Measurements from ENCODE around the gene DLGAP4. TPM values are rescaled to one million over a fixed set of nuclear protein-coding genes. Genes with fewer than 3 reads are reported as not detected.

Gene DLGAP4
- total RNA-seq, 1 donor from 2014 or later, result 25.7 TPM

DNA sequence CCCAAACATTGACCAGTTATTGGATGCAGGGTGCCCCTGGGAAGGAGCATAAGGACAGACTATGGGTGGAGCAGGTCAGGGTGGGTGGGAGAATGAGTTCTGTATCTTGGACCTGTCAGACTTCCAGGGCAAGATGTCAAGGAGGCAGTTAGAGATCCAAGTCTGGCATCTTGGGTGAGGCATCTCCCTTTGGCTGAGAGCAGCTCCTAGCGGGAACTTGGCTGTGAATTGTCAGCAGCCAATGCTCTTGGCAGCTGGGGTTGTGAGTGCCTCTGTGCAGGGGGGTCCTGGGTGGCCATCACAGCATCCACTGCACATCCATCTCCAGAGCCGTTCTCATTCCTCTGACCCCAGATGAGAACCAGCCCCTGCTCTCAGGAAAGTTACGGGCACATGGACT is 118.2 kb downstream of the DLGAP4 start:
- H3K27me3 Mint-ChIP-seq (ENCODE audit: insufficient read depth), result peaks cover 8% of the 10 kb centered on the region

GRCh38 chr20:36425166-36425565 is 119.0 kb downstream of the DLGAP4 start:
- Mint-ChIP-seq H3K9me3 (no peaks in the 10 kb centered on the region), H3K4me3 (no peak overlapping the region), H3K27ac (no peak overlapping the region), H3K27me3 (ENCODE audit: insufficient read depth) (peaks cover 8% of the 10 kb centered on the region), H3K4me1 (ENCODE audit: low read depth) (no peaks in the 10 kb centered on the region), H3K36me3 (ENCODE audit: low read depth) (no peaks in the 10 kb centered on the region)
- no peak for DNase-seq (ENCODE audit: low spot score)
- intact Hi-C loops (cut with micrococcal nuclease), result no loop called here

More for the DNA sequence above, 118.2 kb downstream of the DLGAP4 start:
- intact Hi-C loops (cut with micrococcal nuclease), result no loop called here
- H3K4me3 Mint-ChIP-seq, result no peak overlapping the region
- no peaks in the 10 kb centered on the region for H3K9me3 Mint-ChIP-seq
- no peak for DNase-seq (ENCODE audit: low spot score)
- no peaks in the 10 kb centered on the region for H3K4me1 Mint-ChIP-seq (ENCODE audit: low read depth)
- no peak overlapping the region for H3K27ac Mint-ChIP-seq
- no peaks in the 10 kb centered on the region for H3K36me3 Mint-ChIP-seq (ENCODE audit: low read depth)

DNA sequence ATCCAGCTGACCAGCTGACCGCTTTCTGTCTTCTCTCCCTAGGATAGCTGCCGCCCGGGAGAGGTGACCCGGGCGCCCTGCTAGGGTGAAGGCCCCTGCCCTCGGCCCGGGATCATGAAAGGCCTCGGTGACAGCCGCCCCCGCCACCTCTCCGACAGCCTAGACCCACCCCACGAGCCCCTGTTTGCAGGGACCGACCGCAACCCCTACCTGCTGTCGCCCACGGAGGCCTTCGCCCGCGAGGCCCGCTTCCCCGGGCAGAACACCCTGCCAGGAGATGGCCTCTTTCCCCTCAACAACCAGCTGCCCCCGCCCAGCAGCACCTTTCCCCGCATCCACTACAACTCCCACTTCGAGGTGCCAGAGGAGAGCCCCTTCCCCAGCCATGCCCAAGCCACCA is 125.5 kb downstream of the DLGAP4 start:
- no peak overlapping the region for H3K4me3 Mint-ChIP-seq
- no peak for DNase-seq (ENCODE audit: low spot score)
- H3K4me1 Mint-ChIP-seq (ENCODE audit: low read depth), result no peaks in the 10 kb centered on the region
- H3K27me3 Mint-ChIP-seq (ENCODE audit: insufficient read depth), result peaks cover 3% of the 10 kb centered on the region
- H3K36me3 Mint-ChIP-seq (ENCODE audit: low read depth), result no peaks in the 10 kb centered on the region
- intact Hi-C loops (cut with micrococcal nuclease), result no loop called here
- H3K9me3 Mint-ChIP-seq, result no peaks in the 10 kb centered on the region
- no peak overlapping the region for H3K27ac Mint-ChIP-seq

DNA sequence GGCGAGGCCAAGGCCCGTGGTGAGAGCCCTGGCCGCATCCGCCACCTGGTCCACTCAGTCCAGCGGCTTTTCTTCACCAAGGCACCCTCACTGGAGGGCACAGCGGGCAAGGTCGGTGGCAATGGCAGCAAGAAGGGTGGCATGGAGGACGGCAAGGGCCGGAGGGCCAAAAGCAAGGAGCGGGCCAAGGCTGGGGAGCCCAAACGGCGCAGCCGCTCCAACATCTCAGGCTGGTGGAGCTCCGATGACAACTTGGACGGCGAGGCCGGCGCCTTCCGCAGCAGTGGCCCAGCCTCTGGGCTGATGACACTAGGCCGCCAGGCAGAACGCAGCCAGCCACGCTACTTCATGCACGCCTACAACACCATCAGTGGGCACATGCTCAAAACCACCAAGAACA is 126.0 kb downstream of the DLGAP4 start:
- H3K4me3 Mint-ChIP-seq, result no peak overlapping the region
- no peaks in the 10 kb centered on the region for H3K9me3 Mint-ChIP-seq

GRCh38 chr20:36434383-36434782 is 128.2 kb downstream of the DLGAP4 start:
- no peaks in the 10 kb centered on the region for H3K36me3 Mint-ChIP-seq (ENCODE audit: low read depth)
- no peak for DNase-seq (ENCODE audit: low spot score)
- peaks cover 4% of the 10 kb centered on the region for H3K4me1 Mint-ChIP-seq (ENCODE audit: low read depth)
- peaks cover 5% of the 10 kb centered on the region for H3K27me3 Mint-ChIP-seq (ENCODE audit: insufficient read depth)
- H3K27ac Mint-ChIP-seq, result no peak overlapping the region
- H3K9me3 Mint-ChIP-seq, result no peaks in the 10 kb centered on the region
- no peak overlapping the region for H3K4me3 Mint-ChIP-seq
- intact Hi-C loops (cut with micrococcal nuclease), result no loop called here

More for the DNA sequence above, 126.0 kb downstream of the DLGAP4 start:
- Mint-ChIP-seq H3K27me3 (ENCODE audit: insufficient read depth) (peaks cover 2% of the 10 kb centered on the region), H3K36me3 (ENCODE audit: low read depth) (no peaks in the 10 kb centered on the region), H3K4me1 (ENCODE audit: low read depth) (no peaks in the 10 kb centered on the region), H3K27ac (no peak overlapping the region)
- intact Hi-C loops (cut with micrococcal nuclease), result no loop called here
- no peak for DNase-seq (ENCODE audit: low spot score)

- peaks cover 6% of the 10 kb centered on the region for H3K27me3 Mint-ChIP-seq (ENCODE audit: insufficient read depth)
- H3K36me3 Mint-ChIP-seq (ENCODE audit: low read depth), result no peaks in the 10 kb centered on the region
- peaks cover 4% of the 10 kb centered on the region for H3K4me1 Mint-ChIP-seq (ENCODE audit: low read depth)
- H3K4me3 Mint-ChIP-seq, result no peak overlapping the region
- no peaks in the 10 kb centered on the region for H3K9me3 Mint-ChIP-seq
- no peak for DNase-seq (ENCODE audit: low spot score)
- intact Hi-C loops (cut with micrococcal nuclease), result no loop called here
- H3K27ac Mint-ChIP-seq, result no peak overlapping the region
Observed at GRCh38 chr20:36435124-36435523, 129.0 kb downstream of the DLGAP4 start.

- peak overlapping the region; percentile 30 for H3K4me3 Mint-ChIP-seq
- peak; percentile 81 for DNase-seq (ENCODE audit: low spot score)
- no peaks in the 10 kb centered on the region for H3K9me3 Mint-ChIP-seq
- no peaks in the 10 kb centered on the region for H3K36me3 Mint-ChIP-seq (ENCODE audit: low read depth)
- peaks cover 6% of the 10 kb centered on the region for H3K27me3 Mint-ChIP-seq (ENCODE audit: insufficient read depth)
- H3K27ac Mint-ChIP-seq, result no peak overlapping the region
- peaks cover 4% of the 10 kb centered on the region for H3K4me1 Mint-ChIP-seq (ENCODE audit: low read depth)
- intact Hi-C loops (cut with micrococcal nuclease), result loop anchor here (1.0 kb wide), 2 partner anchors 25 to 169 kb away; partner anchors contain the start of gene RAB5IF
Observed at GRCh38 chr20:36435592-36436541, 129.7 kb downstream of the DLGAP4 start.

- no peak overlapping the region for H3K27ac Mint-ChIP-seq
- H3K9me3 Mint-ChIP-seq, result no peaks in the 10 kb centered on the region
- peaks cover 10% of the 10 kb centered on the region for H3K27me3 Mint-ChIP-seq (ENCODE audit: insufficient read depth)
- H3K4me1 Mint-ChIP-seq (ENCODE audit: low read depth), result peaks cover 4% of the 10 kb centered on the region
- H3K4me3 Mint-ChIP-seq, result no peak overlapping the region
- DNase-seq (ENCODE audit: low spot score), result peak; percentile 54
- H3K36me3 Mint-ChIP-seq (ENCODE audit: low read depth), result no peaks in the 10 kb centered on the region
- intact Hi-C loops (cut with micrococcal nuclease), result loop anchor here (1.0 kb wide), 5 partner anchors 166 to 448 kb away; no protein-coding TSS in a partner anchor
Observed at GRCh38 chr20:36439040-36439730, 133.0 kb downstream of the DLGAP4 start.

DNA sequence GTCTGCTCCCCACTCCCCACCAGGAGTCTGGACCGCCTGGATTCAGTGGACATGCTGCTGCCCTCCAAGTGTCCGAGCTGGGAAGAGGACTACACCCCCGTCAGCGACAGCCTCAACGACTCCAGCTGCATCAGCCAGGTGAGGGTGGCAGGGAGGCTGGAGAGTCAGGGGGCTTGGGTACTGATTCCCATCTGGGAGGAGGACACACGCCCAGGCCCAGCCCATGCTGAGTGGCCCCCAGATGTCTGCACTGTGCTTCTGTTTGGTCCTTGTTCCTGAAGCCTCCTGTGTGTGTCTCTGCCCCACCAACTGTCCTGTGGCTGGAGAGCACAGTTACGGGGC is 133.6 kb downstream of the DLGAP4 start:
- peaks cover 10% of the 10 kb centered on the region for H3K27me3 Mint-ChIP-seq (ENCODE audit: insufficient read depth)
- peaks cover 4% of the 10 kb centered on the region for H3K4me1 Mint-ChIP-seq (ENCODE audit: low read depth)
- H3K9me3 Mint-ChIP-seq, result no peaks in the 10 kb centered on the region
- no peak for DNase-seq (ENCODE audit: low spot score)
- H3K4me3 Mint-ChIP-seq, result no peak overlapping the region
- H3K27ac Mint-ChIP-seq, result no peak overlapping the region
- intact Hi-C loops (cut with micrococcal nuclease), result loop anchor here (1.0 kb wide), 5 partner anchors 166 to 448 kb away; no protein-coding TSS in a partner anchor
- no peaks in the 10 kb centered on the region for H3K36me3 Mint-ChIP-seq (ENCODE audit: low read depth)

- intact Hi-C loops (cut with micrococcal nuclease), result no loop called here
- H3K27ac Mint-ChIP-seq, result no peak overlapping the region
- peaks cover 12% of the 10 kb centered on the region for H3K27me3 Mint-ChIP-seq (ENCODE audit: insufficient read depth)
- no peaks in the 10 kb centered on the region for H3K9me3 Mint-ChIP-seq
- no peak for DNase-seq (ENCODE audit: low spot score)
- H3K4me1 Mint-ChIP-seq (ENCODE audit: low read depth), result peaks cover 4% of the 10 kb centered on the region
- no peak overlapping the region for H3K4me3 Mint-ChIP-seq
- no peaks in the 10 kb centered on the region for H3K36me3 Mint-ChIP-seq (ENCODE audit: low read depth)
Observed at GRCh38 chr20:36440370-36441026, 134.4 kb downstream of the DLGAP4 start.

- DNase-seq (ENCODE audit: low spot score), result no peak
- Mint-ChIP-seq H3K4me3 (no peak overlapping the region), H3K27ac (no peak overlapping the region), H3K36me3 (ENCODE audit: low read depth) (no peaks in the 10 kb centered on the region), H3K9me3 (no peaks in the 10 kb centered on the region), H3K4me1 (ENCODE audit: low read depth) (peaks cover 4% of the 10 kb centered on the region), H3K27me3 (ENCODE audit: insufficient read depth) (peaks cover 14% of the 10 kb centered on the region)
- intact Hi-C loops (cut with micrococcal nuclease), result no loop called here
Observed at GRCh38 chr20:36441027-36441414, 134.9 kb downstream of the DLGAP4 start.

DNA sequence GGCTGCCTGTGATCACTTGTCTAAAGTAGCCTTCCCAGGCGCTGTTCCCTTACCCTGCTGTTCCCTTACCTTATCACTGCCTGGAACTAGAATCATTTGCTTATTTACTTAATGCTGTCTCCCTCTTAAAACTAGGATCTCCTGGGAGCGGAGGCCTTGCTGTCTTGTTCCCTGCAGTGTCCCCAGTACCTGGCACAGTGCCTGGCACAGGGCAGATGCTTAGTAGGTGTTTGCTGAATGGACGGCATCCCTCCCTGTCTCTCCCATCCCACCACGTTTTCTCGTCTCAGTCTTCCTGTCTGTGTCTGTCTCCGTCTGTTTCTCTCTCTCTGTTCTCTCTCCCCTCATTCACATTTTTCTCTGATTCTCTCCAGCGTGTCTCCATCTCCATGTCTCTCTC is 135.3 kb downstream of the DLGAP4 start:
- Mint-ChIP-seq H3K36me3 (ENCODE audit: low read depth) (no peaks in the 10 kb centered on the region), H3K4me3 (no peak overlapping the region), H3K27ac (no peak overlapping the region), H3K9me3 (no peaks in the 10 kb centered on the region), H3K4me1 (ENCODE audit: low read depth) (peaks cover 4% of the 10 kb centered on the region), H3K27me3 (ENCODE audit: insufficient read depth) (peaks cover 14% of the 10 kb centered on the region)
- DNase-seq (ENCODE audit: low spot score), result no peak
- intact Hi-C loops (cut with micrococcal nuclease), result no loop called here

GRCh38 chr20:36445847-36446246 is 139.7 kb downstream of the DLGAP4 start:
- H3K36me3 Mint-ChIP-seq (ENCODE audit: low read depth), result no peaks in the 10 kb centered on the region
- intact Hi-C loops (cut with micrococcal nuclease), result no loop called here

More at GRCh38 chr20:36445847-36446246, 139.7 kb downstream of the DLGAP4 start:
- peaks cover 3% of the 10 kb centered on the region for H3K9me3 Mint-ChIP-seq
- peaks cover 8% of the 10 kb centered on the region for H3K27me3 Mint-ChIP-seq (ENCODE audit: insufficient read depth)
- H3K27ac Mint-ChIP-seq, result no peak overlapping the region
- no peaks in the 10 kb centered on the region for H3K4me1 Mint-ChIP-seq (ENCODE audit: low read depth)
- no peak overlapping the region for H3K4me3 Mint-ChIP-seq
- DNase-seq (ENCODE audit: low spot score), result no peak

Measured in activated T-helper 1 cell treated with anti-CD3 and anti-CD28 coated beads, Interleukin-12 subunit alpha, Interleukin-12 subunit beta, Interleukin-2, Interleukin-4 antibody, amounts not matched to agents 30 ng/mL and 10 ng/mL and 1 ng/mL, durations not matched to agents 14 hours and 24 hours and 36 hours (primary cell).